Upper lobe of left lung (tissue), 4 donors: Measurements from ENCODE around the gene KCNK16.

Experiments
- CTCF ChIP-seq, 6 experiments: fragments of 450-650 bp in 4 of 6; fragments of 200-600 bp in 2 of 6; sonication (generic) in 2 of 6; IDR thresholded peaks; one replicate each; pipeline ENCODE4 v1.5.1; 2016 to 2019; ENCODE audit warnings: antibody characterized with exemption in 6 of 6
- EP300 ChIP-seq, 4 donors: sonication (generic); formaldehyde crosslinking; IDR thresholded peaks; one replicate each; pipeline ENCODE4 v1.5.1; 2017; ENCODE audit warnings: antibody characterized with exemption in 4 of 4, control low read depth in 2 of 4
- POLR2AphosphoS5 ChIP-seq, 2 donors: sonication (generic); formaldehyde crosslinking; IDR thresholded peaks; one replicate each; pipeline ENCODE4 v1.5.1; 2017; ENCODE audit warnings: antibody characterized with exemption in 2 of 2

GRCh38 chr6:39330057-39330456 is 7.6 kb upstream of the KCNK16 start:
- TF ChIP-seq CTCF (IDR thresholded peaks at IDR 0.05) (no peak), POLR2AphosphoS5 (IDR thresholded peaks at IDR 0.05) (no peak), EP300 (IDR thresholded peaks at IDR 0.05) (no peak)
